Loucy (cell line): ENCODE measurements around the gene SNRNP48.

ENCODE experiments used
- H2AFZ ChIP-seq: fragments of 200-600 bp; sonication (generic); 2 replicates; pipeline ENCODE4 v1.6.0; 2016; ENCODE audit warnings: antibody characterized with exemption, mild to moderate bottlenecking, low read length, moderate library complexity
- H3F3A ChIP-seq: fragments of 200-600 bp; 2 replicates; pipeline ENCODE4 v1.6.0; 2016; ENCODE audit warnings: antibody characterized with exemption, low read depth, mild to moderate bottlenecking
- H3K27me3 ChIP-seq: fragments of 200-600 bp; sonication (generic); 2 replicates; pipeline ENCODE4 v1.6.1; 2014; ENCODE audit warnings: low read length, mild to moderate bottlenecking; ENCODE audit not compliant: insufficient read depth, poor library complexity, severe bottlenecking
- H3K36me3 ChIP-seq: fragments of 200-600 bp; sonication (generic); 2 replicates; pipeline ENCODE4 v1.6.1; 2016; ENCODE audit warnings: low read length; ENCODE audit not compliant: insufficient read depth
- H3K4me1 ChIP-seq: fragments of 200-600 bp; sonication (generic); 2 replicates; pipeline ENCODE4 v1.5.1; 2014; ENCODE audit warnings: low read length, mild to moderate bottlenecking; ENCODE audit not compliant: insufficient read depth, poor library complexity, severe bottlenecking
- H3K4me2 ChIP-seq: fragments of 200-600 bp; sonication (generic); 2 replicates; pipeline ENCODE4 v1.6.0; 2014; ENCODE audit warnings: antibody characterized with exemption, low read length, low read depth, mild to moderate bottlenecking; ENCODE audit not compliant: poor library complexity, severe bottlenecking
- H3K4me3 ChIP-seq: fragments of 200-600 bp; sonication (generic); 2 replicates; pipeline ENCODE4 v1.5.1; 2014; ENCODE audit warnings: low read length, mild to moderate bottlenecking, mixed read lengths; ENCODE audit not compliant: poor library complexity, severe bottlenecking
- H3K79me2 ChIP-seq: fragments of 200-600 bp; sonication (generic); 2 replicates; pipeline ENCODE4 v1.6.1; 2014; ENCODE audit warnings: low read length; ENCODE audit not compliant: insufficient read depth
- H3K9ac ChIP-seq: fragments of 200-600 bp; sonication (generic); 2 replicates; pipeline ENCODE4 v1.6.0; 2014; ENCODE audit warnings: mild to moderate bottlenecking, low read depth, low read length, moderate library complexity; ENCODE audit not compliant: poor library complexity, severe bottlenecking
- H3K9me2 ChIP-seq: fragments of 200-600 bp; sonication (generic); replicated peaks from 2 replicates; pipeline ENCODE4 v1.6.1; 2016; ENCODE audit warnings: low read depth, low read length, mixed read lengths
- H3K9me3 ChIP-seq: fragments of 200-600 bp; sonication (generic); 2 replicates; pipeline ENCODE4 v1.6.1; 2014; ENCODE audit warnings: mild to moderate bottlenecking, antibody characterized with exemption, low read length, low read depth; ENCODE audit not compliant: insufficient read depth
- H4K20me1 ChIP-seq: fragments of 200-600 bp; sonication (generic); 2 replicates; pipeline ENCODE4 v1.6.0; 2014; ENCODE audit warnings: antibody characterized with exemption, low read length, mild to moderate bottlenecking; ENCODE audit not compliant: insufficient read depth, poor library complexity, severe bottlenecking
- CTCF ChIP-seq: fragments of 200-600 bp; sonication (generic); conservative IDR thresholded peaks from 2 replicates; pipeline ENCODE4 v1.5.1; 2014; ENCODE audit warnings: mild to moderate bottlenecking, antibody characterized with exemption, low read length
- EZH2phosphoT487 ChIP-seq: fragments of 200-600 bp; IDR thresholded peaks from 2 replicates; pipeline ENCODE4 v1.6.1; 2018; ENCODE audit warnings: antibody characterized with exemption, mild to moderate bottlenecking, moderate library complexity, borderline replicate concordance

The SNRNP48 gene

DNA sequence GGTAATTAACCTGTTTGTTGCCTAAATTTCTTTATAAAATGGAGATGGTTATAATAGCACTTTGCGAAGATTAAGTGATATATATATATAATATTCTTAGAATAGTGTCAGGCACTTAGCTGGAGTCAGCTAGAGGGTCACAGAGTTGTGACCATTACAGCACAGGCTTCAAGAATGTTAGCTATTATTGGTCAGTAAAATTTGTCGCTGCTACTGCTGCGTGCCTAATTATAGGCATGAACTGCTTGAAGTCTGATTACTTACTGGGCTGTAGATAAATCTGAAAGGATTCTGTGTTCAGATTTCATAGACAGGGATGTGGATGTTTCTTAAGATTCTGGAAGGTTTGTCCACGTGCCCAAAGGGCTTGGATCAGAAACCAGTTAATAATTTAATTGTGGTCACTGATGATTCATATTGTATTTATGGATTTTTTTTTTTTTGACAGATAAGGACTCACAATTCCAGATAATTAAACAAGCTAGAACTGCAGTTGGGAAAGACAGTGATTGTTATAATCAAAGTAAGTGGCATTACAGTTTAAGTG is 4.7 kb downstream of the SNRNP48 start:
- Histone ChIP-seq H3K36me3 (peaks cover 33% of the 10 kb centered on the region), H3K9me3 (no peaks in the 10 kb centered on the region), H2AFZ (no peak overlapping the region), H3K79me2 (peaks cover 53% of the 10 kb centered on the region), H4K20me1 (peaks cover 51% of the 10 kb centered on the region), H3K27me3 (no peaks in the 10 kb centered on the region), H3K4me3 (no peak overlapping the region), H3K4me2 (peak overlapping the region; percentile 99), H3K4me1 (peaks cover 44% of the 10 kb centered on the region), H3K9me2 (no peaks in the 10 kb centered on the region), H3F3A (no peaks in the 10 kb centered on the region), H3K9ac (no peak overlapping the region)
- no peak for TF ChIP-seq CTCF
- TF ChIP-seq EZH2phosphoT487 = no peak

DNA sequence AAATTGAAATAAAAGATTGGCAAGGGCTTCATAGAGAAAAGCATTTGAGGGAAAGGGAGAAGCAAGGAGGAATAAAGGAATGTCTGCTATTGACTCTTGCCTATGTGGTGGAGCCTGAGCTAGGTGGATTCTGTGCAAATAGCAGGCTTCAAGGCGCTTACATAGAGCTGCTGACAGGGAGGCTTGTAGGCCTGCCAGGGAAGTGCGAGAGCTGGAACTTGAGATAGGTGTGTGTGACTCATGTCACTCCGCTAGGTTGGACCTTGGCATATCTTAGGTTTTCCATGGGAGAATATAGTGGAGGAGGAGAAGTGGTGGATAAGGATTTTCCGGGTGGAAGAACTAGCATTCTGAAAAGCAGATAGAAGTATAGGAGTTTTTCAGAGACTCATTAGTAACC is 14.0 kb downstream of the SNRNP48 start:
- Histone ChIP-seq H2AFZ (no peak overlapping the region), H3K4me3 (no peak overlapping the region), H3K79me2 (no peaks in the 10 kb centered on the region), H3K4me1 (no peaks in the 10 kb centered on the region), H4K20me1 (peaks cover 10% of the 10 kb centered on the region), H3K4me2 (no peak overlapping the region), H3K9me2 (no peaks in the 10 kb centered on the region), H3K9ac (no peak overlapping the region), H3K9me3 (no peaks in the 10 kb centered on the region), H3K27me3 (no peaks in the 10 kb centered on the region), H3K36me3 (peaks cover 92% of the 10 kb centered on the region), H3F3A (no peaks in the 10 kb centered on the region)
- TF ChIP-seq EZH2phosphoT487 = no peak
- no peak for TF ChIP-seq CTCF

DNA sequence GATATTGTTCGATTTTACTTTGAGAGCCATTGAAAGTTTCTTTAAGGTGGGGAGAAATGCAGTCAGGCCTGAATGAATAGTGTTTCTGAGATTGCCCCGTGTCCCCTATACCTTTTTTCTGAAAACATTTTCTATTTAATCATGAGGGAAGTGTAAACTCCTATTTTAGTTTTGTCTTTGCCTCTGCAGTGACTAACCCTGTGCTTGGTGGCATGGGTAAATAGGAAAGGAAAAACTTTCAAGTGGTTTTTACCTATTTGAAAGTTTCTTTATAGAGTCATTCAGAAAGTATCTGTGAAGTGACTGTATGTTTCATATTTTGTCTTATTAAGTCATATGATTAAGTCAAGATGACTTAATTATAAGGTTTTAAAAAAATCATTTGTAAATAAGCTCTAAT is 14.5 kb downstream of the SNRNP48 start:
- Histone ChIP-seq H3K27me3 (no peaks in the 10 kb centered on the region), H3K79me2 (no peaks in the 10 kb centered on the region), H3K36me3 (peaks cover 92% of the 10 kb centered on the region), H3F3A (no peaks in the 10 kb centered on the region), H3K9me2 (no peaks in the 10 kb centered on the region), H3K9me3 (no peaks in the 10 kb centered on the region), H3K4me3 (no peak overlapping the region), H4K20me1 (peaks cover 5% of the 10 kb centered on the region), H3K9ac (no peak overlapping the region), H3K4me1 (no peaks in the 10 kb centered on the region), H3K4me2 (no peak overlapping the region), H2AFZ (no peak overlapping the region)
- TF ChIP-seq CTCF (no peak), EZH2phosphoT487 (no peak)
